Natural killer cell treated with Interleukin-12 subunit alpha and Interleukin-12 subunit beta and Interleukin-15 and Interleukin-18, amount 100 ng/mL, for 72 hours (primary cell): ENCODE measurements around the gene GRIN2A. TPM values are rescaled to one million over a fixed set of nuclear protein-coding genes. Genes with fewer than 3 reads are reported as not detected.

Source experiments
- ATAC-seq, 2 donors: fragments of 150-1000 bp; cut with Tn5 transposase in 1 of 2; sonication (Bioruptor Pico), chemical (Tn5 transposase) in 1 of 2; 2 replicates each; pipeline ENCODE4 v1.10.0; 2021
- DNase-seq: peaks from one replicate; pipeline ENCODE4 v3.0.0; 2022; ENCODE audit warnings: low spot score
- H3K27ac Mint-ChIP-seq, 2 donors: 1 replicate in 1 of 2; 2 replicates in 1 of 2; pipeline ENCODE4 v1.8.0; 2022; ENCODE audit warnings: mixed read lengths in 2 of 2, mild to moderate bottlenecking in 1 of 2, moderate library complexity in 1 of 2
- H3K27me3 Mint-ChIP-seq, 2 donors: 1 replicate in 1 of 2; 2 replicates in 1 of 2; pipeline ENCODE4 v1.8.0; 2022; ENCODE audit warnings: mixed read lengths in 2 of 2
- H3K36me3 Mint-ChIP-seq: one replicate; pipeline ENCODE4 v1.8.0; 2022; ENCODE audit warnings: mixed read lengths
- H3K4me1 Mint-ChIP-seq, 2 donors: 1 replicate in 1 of 2; 2 replicates in 1 of 2; pipeline ENCODE4 v1.8.0; 2022; ENCODE audit warnings: low read depth in 2 of 2, mixed read lengths in 2 of 2, mild to moderate bottlenecking in 1 of 2
- H3K4me3 Mint-ChIP-seq: one replicate; pipeline ENCODE4 v1.8.0; 2022; ENCODE audit warnings: mixed read lengths
- H3K9me3 Mint-ChIP-seq: 2 replicates; pipeline ENCODE4 v1.8.0; 2022; ENCODE audit warnings: mixed read lengths
- total RNA-seq, 2 donors: library from RNA; stranded (reverse); gene quantifications; one replicate each; pipeline ENCODE4 v1.2.3, GENCODE V29; 2022

The GRIN2A gene
- total RNA-seq, 2 donors from 2014 or later = not detected

GRCh38 chr16:9867176-9867575 is 315.1 kb downstream of the GRIN2A start:
- H3K4me1 Mint-ChIP-seq = no peaks in the 10 kb centered on the region
- H3K27ac Mint-ChIP-seq = no peak overlapping the region
- ATAC-seq = no peak
- no peak for DNase-seq
- H3K27me3 Mint-ChIP-seq = peaks cover 0 to 7% of the 10 kb centered on the region in 2 donors
- H3K36me3 Mint-ChIP-seq = no peaks in the 10 kb centered on the region
- no peak overlapping the region for H3K4me3 Mint-ChIP-seq
- H3K9me3 Mint-ChIP-seq = no peaks in the 10 kb centered on the region

DNA sequence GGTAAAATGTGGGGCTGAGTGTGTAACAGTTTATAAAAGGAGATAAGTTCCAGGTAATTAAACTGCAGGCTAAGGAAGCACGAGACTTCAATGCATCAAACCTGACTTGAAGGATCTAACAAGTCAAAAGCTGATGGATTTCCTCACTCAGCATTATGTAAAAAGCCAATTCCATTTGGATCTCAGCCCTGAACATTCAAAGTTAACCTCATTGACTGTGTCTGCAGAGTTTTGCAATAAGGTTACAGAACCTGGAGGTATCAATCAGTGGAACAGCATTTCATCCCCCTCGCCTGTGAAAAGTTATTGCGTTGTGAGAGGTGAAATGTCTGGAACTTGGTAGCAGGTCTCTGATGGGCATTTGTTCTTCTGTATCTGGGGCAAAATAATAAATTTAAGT is 317.8 kb downstream of the GRIN2A start:
- ATAC-seq = no peak
- H3K4me3 Mint-ChIP-seq = no peak overlapping the region
- no peak overlapping the region for H3K27ac Mint-ChIP-seq
- DNase-seq = no peak
- H3K4me1 Mint-ChIP-seq = no peaks in the 10 kb centered on the region
- peaks cover 0 to 10% of the 10 kb centered on the region in 2 donors for H3K27me3 Mint-ChIP-seq
- H3K9me3 Mint-ChIP-seq = peaks cover 2% of the 10 kb centered on the region
- H3K36me3 Mint-ChIP-seq = no peaks in the 10 kb centered on the region

- ATAC-seq = no peak
- peaks cover 3% of the 10 kb centered on the region for H3K9me3 Mint-ChIP-seq
- H3K27me3 Mint-ChIP-seq = peaks cover 0 to 15% of the 10 kb centered on the region in 2 donors
- no peaks in the 10 kb centered on the region for H3K36me3 Mint-ChIP-seq
- DNase-seq = no peak
- no peak overlapping the region for H3K27ac Mint-ChIP-seq
- no peak overlapping the region for H3K4me3 Mint-ChIP-seq
- H3K4me1 Mint-ChIP-seq = no peaks in the 10 kb centered on the region
Observed at GRCh38 chr16:9862327-9862726, 319.9 kb downstream of the GRIN2A start.

DNA sequence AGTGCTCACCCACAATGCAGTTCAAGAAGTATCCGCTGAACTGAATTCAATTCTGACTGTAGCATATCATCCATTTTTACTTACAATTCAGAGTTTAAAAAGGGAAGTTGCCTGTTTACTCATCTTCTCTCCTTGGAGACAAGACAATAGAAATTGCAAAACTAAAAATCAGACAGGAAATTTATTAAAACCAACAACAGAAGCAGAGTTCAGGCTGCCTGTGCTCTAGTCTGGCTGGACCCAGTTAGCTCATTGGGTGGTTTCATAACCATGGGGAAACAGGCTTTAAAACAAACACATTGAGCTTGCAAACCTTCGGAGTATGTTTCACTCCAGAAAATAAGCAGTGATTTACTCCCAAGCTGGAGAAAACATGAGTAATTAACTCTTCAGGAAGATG is 321.4 kb downstream of the GRIN2A start:
- no peak for ATAC-seq
- H3K4me3 Mint-ChIP-seq = no peak overlapping the region
- H3K9me3 Mint-ChIP-seq = peaks cover 3% of the 10 kb centered on the region
- DNase-seq = no peak
- H3K4me1 Mint-ChIP-seq = no peaks in the 10 kb centered on the region
- H3K36me3 Mint-ChIP-seq = no peaks in the 10 kb centered on the region
- no peak overlapping the region for H3K27ac Mint-ChIP-seq
- peaks cover 0 to 15% of the 10 kb centered on the region in 2 donors for H3K27me3 Mint-ChIP-seq

DNA sequence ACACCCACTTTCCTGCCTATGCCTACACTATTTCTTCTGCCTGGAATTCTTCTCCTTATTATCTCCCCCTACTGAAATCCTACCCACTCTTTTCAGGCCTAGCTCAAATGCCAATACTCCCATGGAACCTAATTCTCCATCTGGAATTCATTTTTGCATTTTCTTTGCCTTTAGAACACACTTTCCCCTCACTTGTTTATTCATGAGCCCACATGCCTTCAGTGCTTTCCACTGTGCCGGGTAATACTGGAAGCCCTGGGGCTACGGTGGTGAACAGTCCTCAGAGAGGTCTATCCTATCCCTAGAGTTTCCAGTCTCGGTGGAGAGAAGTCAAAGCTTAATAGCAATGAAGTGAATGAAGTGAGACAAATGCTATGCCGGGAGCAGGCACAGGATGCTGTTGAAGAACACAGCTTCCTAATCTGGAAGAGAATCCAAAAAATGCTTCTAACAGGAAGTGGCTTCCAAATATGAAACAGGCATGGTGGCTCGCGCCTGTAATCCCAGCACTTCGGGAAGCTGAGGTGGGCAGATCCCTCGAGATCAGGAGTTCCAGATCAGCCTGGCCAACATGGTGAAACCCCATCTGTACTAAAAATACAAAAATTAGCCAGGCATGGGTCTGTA is 322.4 kb downstream of the GRIN2A start:
- no peaks in the 10 kb centered on the region for H3K4me1 Mint-ChIP-seq
- H3K9me3 Mint-ChIP-seq = peaks cover 3% of the 10 kb centered on the region
- H3K4me3 Mint-ChIP-seq = no peak overlapping the region
- H3K27ac Mint-ChIP-seq = no peak overlapping the region
- DNase-seq = no peak
- H3K36me3 Mint-ChIP-seq = no peaks in the 10 kb centered on the region
- ATAC-seq = no peak
- peaks cover 0 to 15% of the 10 kb centered on the region in 2 donors for H3K27me3 Mint-ChIP-seq

GRCh38 chr16:9854675-9855074 is 327.6 kb downstream of the GRIN2A start:
- Mint-ChIP-seq H3K9me3 (peaks cover 3% of the 10 kb centered on the region), H3K27ac (no peak overlapping the region), H3K27me3 (peaks cover 3 to 13% of the 10 kb centered on the region in 2 donors), H3K36me3 (no peaks in the 10 kb centered on the region), H3K4me3 (no peak overlapping the region), H3K4me1 (no peaks in the 10 kb centered on the region)
- ATAC-seq (no peak), DNase-seq (no peak)

GRCh38 chr16:9852003-9852402 is 330.2 kb downstream of the GRIN2A start:
- Mint-ChIP-seq H3K4me3 (no peak overlapping the region), H3K36me3 (no peaks in the 10 kb centered on the region), H3K4me1 (no peaks in the 10 kb centered on the region), H3K27me3 (peaks cover 3 to 6% of the 10 kb centered on the region in 2 donors), H3K27ac (no peak overlapping the region), H3K9me3 (no peaks in the 10 kb centered on the region)
- no peak for ATAC-seq
- DNase-seq = no peak

GRCh38 chr16:9850817-9851216 is 331.4 kb downstream of the GRIN2A start:
- Mint-ChIP-seq H3K36me3 (no peaks in the 10 kb centered on the region), H3K27ac (no peak overlapping the region), H3K9me3 (no peaks in the 10 kb centered on the region), H3K4me1 (no peaks in the 10 kb centered on the region), H3K4me3 (no peak overlapping the region), H3K27me3 (peaks cover 3 to 6% of the 10 kb centered on the region in 2 donors)
- DNase-seq (no peak), ATAC-seq (no peak)

GRCh38 chr16:9849697-9850245 is 332.5 kb downstream of the GRIN2A start:
- Mint-ChIP-seq H3K9me3 (no peaks in the 10 kb centered on the region), H3K36me3 (no peaks in the 10 kb centered on the region), H3K4me3 (no peak overlapping the region), H3K27ac (no peak overlapping the region), H3K27me3 (peaks cover 3 to 6% of the 10 kb centered on the region in 2 donors), H3K4me1 (no peaks in the 10 kb centered on the region)
- no peak for DNase-seq
- ATAC-seq = no peak

GRCh38 chr16:9847146-9847545 is 335.1 kb downstream of the GRIN2A start:
- Mint-ChIP-seq H3K36me3 (no peaks in the 10 kb centered on the region), H3K4me3 (no peak overlapping the region), H3K27ac (no peak overlapping the region), H3K9me3 (no peaks in the 10 kb centered on the region), H3K4me1 (no peaks in the 10 kb centered on the region), H3K27me3 (peaks cover 3 to 6% of the 10 kb centered on the region in 2 donors)
- ATAC-seq = no peak
- no peak for DNase-seq

DNA sequence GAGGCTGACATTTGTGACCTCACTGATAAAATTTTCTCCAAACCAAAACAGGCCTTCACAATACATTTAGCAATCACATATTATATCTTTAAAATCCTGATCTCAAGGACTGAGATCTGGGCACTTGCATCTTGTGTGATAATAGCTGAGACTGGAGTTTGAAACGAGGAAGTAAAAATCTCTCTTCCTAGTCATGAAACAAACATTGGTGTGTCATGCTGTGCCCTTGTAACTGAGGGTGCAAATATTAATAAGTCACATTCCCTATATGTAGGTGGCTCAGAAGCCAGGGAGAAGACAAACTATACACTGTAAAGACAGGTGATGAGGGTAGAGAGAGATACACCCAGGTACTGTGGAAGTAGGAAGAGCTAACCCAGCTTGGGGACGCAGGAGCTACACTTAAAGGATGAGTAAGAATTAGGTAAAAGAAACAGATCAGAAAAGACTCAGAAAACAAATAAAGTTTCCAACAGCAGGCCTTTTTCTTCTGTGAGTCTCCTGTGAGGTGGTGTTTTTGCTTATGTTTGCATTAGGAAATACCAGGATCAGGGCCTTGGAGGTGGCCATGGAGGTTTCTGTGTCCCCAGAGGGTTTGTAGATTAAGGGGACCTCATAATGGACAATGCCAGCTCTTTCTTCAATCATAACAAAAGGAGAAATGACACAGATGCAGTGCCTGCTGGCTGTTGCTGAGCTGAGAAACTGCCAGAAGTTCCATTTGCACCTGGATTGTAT is 335.7 kb downstream of the GRIN2A start:
- Mint-ChIP-seq H3K36me3 (no peaks in the 10 kb centered on the region), H3K9me3 (no peaks in the 10 kb centered on the region), H3K4me1 (no peaks in the 10 kb centered on the region), H3K27me3 (peaks cover 3 to 6% of the 10 kb centered on the region in 2 donors), H3K4me3 (no peak overlapping the region), H3K27ac (no peak overlapping the region)
- no peak for ATAC-seq
- no peak for DNase-seq

DNA sequence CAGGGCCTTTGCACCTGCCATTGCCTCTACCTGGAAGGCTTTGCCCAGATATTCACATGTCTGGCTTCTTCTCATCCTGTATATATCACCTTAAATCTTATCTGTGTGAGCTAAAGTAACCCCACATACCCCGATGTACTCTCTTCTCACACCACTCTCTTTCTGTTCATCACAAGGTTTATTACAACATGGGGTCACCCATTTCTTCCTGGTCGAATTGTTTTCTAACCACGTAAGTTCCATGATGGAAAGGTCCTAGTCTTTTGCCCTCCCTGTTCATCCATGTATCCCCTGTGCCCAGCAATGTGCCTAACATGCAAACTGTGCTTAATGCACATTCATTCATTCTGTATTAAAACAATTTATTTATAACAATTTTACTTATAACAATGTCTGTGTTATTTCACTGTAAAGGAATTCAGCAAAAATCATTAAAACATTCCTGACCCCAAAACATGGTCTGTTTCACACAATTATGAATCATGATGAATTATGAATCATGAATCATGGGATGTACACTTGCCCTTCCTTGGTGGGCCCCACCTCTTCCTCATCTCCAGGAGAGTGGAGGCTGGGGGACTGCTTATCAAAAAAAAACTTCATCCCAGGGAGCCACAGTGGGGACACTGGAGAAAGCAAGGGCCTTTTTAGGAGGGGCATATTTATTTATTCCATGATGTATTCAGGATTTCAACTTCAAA is 336.4 kb downstream of the GRIN2A start:
- Mint-ChIP-seq H3K27ac (no peak overlapping the region), H3K36me3 (no peaks in the 10 kb centered on the region), H3K27me3 (peaks cover 3 to 6% of the 10 kb centered on the region in 2 donors), H3K9me3 (no peaks in the 10 kb centered on the region), H3K4me1 (no peaks in the 10 kb centered on the region), H3K4me3 (no peak overlapping the region)
- ATAC-seq = no peak
- no peak for DNase-seq

- no peak overlapping the region for H3K4me3 Mint-ChIP-seq
- H3K4me1 Mint-ChIP-seq = no peaks in the 10 kb centered on the region
- no peak overlapping the region for H3K27ac Mint-ChIP-seq
- DNase-seq (no peak), ATAC-seq (no peak)
- no peaks in the 10 kb centered on the region for H3K9me3 Mint-ChIP-seq
- no peaks in the 10 kb centered on the region for H3K27me3 Mint-ChIP-seq
- no peaks in the 10 kb centered on the region for H3K36me3 Mint-ChIP-seq
Observed at GRCh38 chr16:9844361-9844760, 337.9 kb downstream of the GRIN2A start.
